ENCODE measurements around the gene DIRAS1. TPM values are rescaled to one million over a fixed set of nuclear protein-coding genes. Genes with fewer than 3 reads are reported as not detected.

DIRAS1 gene
- polyA plus RNA-seq, 1 donor from 2014 or later: 0.64 TPM

DNA sequence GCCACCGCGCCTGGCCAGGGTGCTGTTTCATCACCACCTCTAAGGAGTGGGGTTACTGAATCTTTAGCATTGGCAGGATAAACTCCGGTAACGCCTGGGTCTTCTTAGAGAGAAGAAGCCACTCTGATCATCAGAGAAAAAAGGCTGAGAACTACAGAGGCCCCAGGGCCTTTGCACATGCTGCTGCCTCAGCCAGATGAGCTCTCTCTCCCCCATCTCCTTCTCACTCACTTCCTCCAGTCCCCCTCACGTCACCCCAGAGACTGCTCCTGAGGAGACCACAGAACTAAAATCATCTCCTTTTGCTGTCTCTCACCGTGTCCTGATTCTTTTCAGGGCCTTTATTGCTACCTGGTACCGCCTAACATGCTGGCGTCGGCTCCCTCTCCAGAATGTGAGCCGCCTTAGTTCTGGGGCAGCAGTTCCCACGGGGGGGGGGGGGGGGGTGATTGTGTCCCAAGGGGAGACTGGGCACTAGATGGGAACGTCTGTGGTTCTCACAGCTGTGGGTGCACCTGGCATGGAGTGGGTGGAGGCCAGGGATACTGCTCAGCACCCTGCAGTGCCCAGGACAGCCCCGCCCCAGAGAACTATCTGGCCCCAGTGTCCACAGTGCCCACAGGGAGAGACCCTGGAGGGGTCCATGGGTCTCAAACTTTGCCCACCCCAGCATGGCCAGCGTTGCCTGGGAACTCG lies 5.1 kb upstream of the DIRAS1 start:
- H3K9me3 Mint-ChIP-seq: no peaks in the 10 kb centered on the region
- peak overlapping the region in 1 of 4 donors; percentile 74 for H3K4me3 Mint-ChIP-seq
- peaks cover 13 to 16% (median 14%) of the 10 kb centered on the region in 3 donors for H3K4me1 Mint-ChIP-seq

DNA sequence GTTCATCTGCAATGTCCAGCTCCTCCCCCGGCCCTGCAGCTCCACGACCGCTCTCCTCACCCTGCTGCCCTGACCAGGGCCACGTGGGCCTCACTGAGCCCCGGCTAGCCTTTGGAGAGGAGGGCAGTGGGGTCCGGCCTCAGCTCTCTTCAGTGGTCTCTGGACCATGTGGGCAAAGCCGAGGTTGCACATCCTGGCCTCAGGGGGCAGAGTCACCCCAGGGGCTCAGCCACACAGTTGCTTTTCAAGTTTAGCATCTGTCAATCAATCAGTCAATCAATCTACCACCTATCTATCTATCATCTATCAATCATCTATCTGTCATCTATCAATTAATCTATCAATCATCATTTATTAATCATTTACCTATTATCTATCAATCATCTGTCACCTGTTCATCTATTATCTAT lies 3.0 kb upstream of the DIRAS1 start:
- Mint-ChIP-seq H3K27me3 (peaks cover 12% of the 10 kb centered on the region), H3K4me1 (peaks cover 13 to 23% (median 18%) of the 10 kb centered on the region in 3 donors), H3K27ac (peak overlapping the region in 1 of 3 donors; percentile 21), H3K9me3 (no peaks in the 10 kb centered on the region), H3K36me3 (no peaks in the 10 kb centered on the region), H3K4me3 (no peak overlapping the region)

More for the DNA sequence above, 5.1 kb upstream of the DIRAS1 start:
- H3K27ac Mint-ChIP-seq: no peak overlapping the region
- peaks cover 6% of the 10 kb centered on the region for H3K27me3 Mint-ChIP-seq
- H3K36me3 Mint-ChIP-seq: no peaks in the 10 kb centered on the region

- Mint-ChIP-seq H3K4me3 (no peak overlapping the region), H3K9me3 (no peaks in the 10 kb centered on the region), H3K27me3 (peaks cover 12% of the 10 kb centered on the region), H3K27ac (no peak overlapping the region), H3K4me1 (peaks cover 9 to 21% (median 18%) of the 10 kb centered on the region in 3 donors), H3K36me3 (no peaks in the 10 kb centered on the region)
These were observed 2.6 kb upstream of the DIRAS1 start for GRCh38 chr19:2723747-2724146.

DNA sequence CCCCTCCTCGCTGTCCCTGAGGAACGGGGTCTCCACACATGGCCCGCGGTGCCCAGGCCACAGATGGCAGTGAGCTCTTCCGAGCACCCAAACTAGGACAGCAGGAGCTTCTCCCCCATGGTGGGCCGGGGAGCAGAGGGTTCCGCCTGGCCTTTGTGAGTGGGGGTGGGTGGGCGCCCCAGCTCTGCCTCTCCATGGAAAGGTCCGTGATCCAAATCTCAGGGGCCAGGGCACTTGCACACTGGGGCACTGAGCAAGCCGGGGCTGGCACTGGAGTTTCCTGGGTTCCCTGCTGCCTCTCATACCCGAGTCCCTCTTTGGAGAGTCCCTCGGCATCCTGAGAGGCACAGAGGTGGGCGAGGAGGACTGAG lies 2.2 kb upstream of the DIRAS1 start:
- no peak overlapping the region for H3K27ac Mint-ChIP-seq
- H3K9me3 Mint-ChIP-seq: no peaks in the 10 kb centered on the region
- no peaks in the 10 kb centered on the region for H3K36me3 Mint-ChIP-seq

GRCh38 chr19:2722541-2723344 lies 1.6 kb upstream of the DIRAS1 start:
- H3K4me1 Mint-ChIP-seq: peaks cover 5 to 18% (median 17%) of the 10 kb centered on the region in 3 donors
- no peaks in the 10 kb centered on the region for H3K36me3 Mint-ChIP-seq
- H3K27me3 Mint-ChIP-seq: peaks cover 12% of the 10 kb centered on the region
- H3K4me3 Mint-ChIP-seq: peak overlapping the region in 1 of 4 donors; percentile 78
- no peak overlapping the region for H3K27ac Mint-ChIP-seq
- no peaks in the 10 kb centered on the region for H3K9me3 Mint-ChIP-seq

More for the DNA sequence above, 2.2 kb upstream of the DIRAS1 start:
- no peak overlapping the region for H3K4me3 Mint-ChIP-seq
- H3K4me1 Mint-ChIP-seq: peaks cover 5 to 18% (median 17%) of the 10 kb centered on the region in 3 donors
- H3K27me3 Mint-ChIP-seq: peaks cover 12% of the 10 kb centered on the region

GRCh38 chr19:2721570-2722540 lies 683 bp upstream of the DIRAS1 start:
- H3K4me3 Mint-ChIP-seq: peak overlapping the region; percentile 76 to 86 (median 78)
- H3K27me3 Mint-ChIP-seq: peaks cover 9% of the 10 kb centered on the region
- no peaks in the 10 kb centered on the region for H3K9me3 Mint-ChIP-seq
- H3K27ac Mint-ChIP-seq: peak overlapping the region; percentile 69 to 76 (median 71)
- H3K36me3 Mint-ChIP-seq: no peaks in the 10 kb centered on the region
- peaks cover 5 to 16% (median 15%) of the 10 kb centered on the region in 3 donors for H3K4me1 Mint-ChIP-seq

DNA sequence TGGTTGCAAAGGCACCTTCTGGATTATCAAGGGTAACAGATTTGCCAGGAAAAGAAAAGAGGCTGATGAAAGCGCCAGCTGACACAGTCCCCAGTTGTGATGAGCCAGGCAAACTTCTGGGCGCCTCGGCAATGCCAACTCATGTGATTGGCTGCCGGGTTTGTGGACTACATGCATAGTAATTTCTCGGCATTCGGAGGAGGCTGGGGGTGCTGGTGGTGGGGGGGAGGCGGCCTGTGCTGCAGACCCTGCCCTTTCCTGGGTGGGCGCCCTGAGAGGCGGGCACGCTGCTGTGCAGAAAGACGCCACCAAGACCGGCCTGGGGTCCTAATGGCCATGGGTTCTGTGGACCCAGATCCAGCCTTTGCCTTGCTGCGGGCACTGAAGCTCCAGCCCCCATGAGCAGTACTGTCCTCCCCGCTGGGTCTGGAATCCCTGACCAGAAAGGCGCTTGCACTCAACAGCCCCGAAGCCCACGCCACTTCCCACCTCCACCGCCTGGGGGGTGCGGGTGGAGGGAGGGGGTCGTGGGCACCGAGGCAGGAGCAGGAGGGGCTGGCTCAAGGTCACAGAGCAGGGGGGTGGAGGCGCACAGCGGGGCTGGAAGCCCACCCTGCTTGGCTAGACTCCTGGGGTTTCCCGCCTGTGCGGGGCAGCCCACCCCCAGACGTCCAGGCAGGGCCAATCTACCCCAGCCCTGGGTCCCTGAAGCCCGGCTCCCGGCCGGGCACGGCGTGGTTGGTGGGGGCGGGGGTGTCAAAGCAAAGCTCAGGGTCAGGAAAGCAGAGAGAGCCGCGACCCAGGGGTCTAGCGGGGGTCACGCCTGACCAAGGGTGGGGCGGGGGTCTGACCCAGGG lies 1.0 kb downstream of the DIRAS1 start:
- Mint-ChIP-seq H3K27me3 (peaks cover 9% of the 10 kb centered on the region), H3K36me3 (peaks cover 2% of the 10 kb centered on the region), H3K4me3 (peak overlapping the region; percentile 59 to 91 (median 85)), H3K9me3 (peaks cover 3 to 8% (median 4%) of the 10 kb centered on the region in 3 donors), H3K27ac (peak overlapping the region; percentile 55 to 70 (median 59)), H3K4me1 (peaks cover 10 to 18% (median 17%) of the 10 kb centered on the region in 3 donors)

DNA sequence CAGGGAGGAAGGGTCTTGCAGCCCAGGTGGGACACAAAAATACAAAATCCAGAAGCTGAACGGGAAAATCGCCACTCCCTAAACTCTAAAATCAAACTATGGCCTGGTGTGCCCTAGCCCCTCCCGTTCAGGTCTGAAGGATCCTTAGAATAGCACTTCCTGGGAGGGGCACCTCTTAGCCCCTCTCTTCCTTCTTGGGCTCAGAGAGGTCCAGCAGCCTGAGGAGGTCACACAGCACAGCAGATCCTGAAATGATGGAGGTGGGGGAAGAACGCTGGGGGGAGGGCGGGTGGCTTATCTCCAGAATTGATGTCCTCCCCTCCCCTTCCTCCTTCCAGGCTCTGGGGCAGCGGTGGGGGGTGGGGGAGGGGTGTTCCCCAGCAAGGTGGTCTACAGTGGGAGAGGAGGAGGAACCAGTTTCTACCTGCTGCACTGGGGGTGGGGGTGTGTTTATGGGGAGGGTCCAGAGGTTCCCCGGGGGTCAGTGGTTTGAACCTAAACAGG lies 1.9 kb downstream of the DIRAS1 start:
- Mint-ChIP-seq H3K27ac (peak overlapping the region in 2 of 3 donors; percentile 55 to 70), H3K27me3 (peaks cover 9% of the 10 kb centered on the region), H3K4me3 (peak overlapping the region in 3 of 4 donors; percentile 83 to 91 (median 87)), H3K36me3 (peaks cover 2% of the 10 kb centered on the region), H3K4me1 (peaks cover 8 to 18% (median 16%) of the 10 kb centered on the region in 3 donors), H3K9me3 (peaks cover 3 to 9% (median 5%) of the 10 kb centered on the region in 3 donors)

DNA sequence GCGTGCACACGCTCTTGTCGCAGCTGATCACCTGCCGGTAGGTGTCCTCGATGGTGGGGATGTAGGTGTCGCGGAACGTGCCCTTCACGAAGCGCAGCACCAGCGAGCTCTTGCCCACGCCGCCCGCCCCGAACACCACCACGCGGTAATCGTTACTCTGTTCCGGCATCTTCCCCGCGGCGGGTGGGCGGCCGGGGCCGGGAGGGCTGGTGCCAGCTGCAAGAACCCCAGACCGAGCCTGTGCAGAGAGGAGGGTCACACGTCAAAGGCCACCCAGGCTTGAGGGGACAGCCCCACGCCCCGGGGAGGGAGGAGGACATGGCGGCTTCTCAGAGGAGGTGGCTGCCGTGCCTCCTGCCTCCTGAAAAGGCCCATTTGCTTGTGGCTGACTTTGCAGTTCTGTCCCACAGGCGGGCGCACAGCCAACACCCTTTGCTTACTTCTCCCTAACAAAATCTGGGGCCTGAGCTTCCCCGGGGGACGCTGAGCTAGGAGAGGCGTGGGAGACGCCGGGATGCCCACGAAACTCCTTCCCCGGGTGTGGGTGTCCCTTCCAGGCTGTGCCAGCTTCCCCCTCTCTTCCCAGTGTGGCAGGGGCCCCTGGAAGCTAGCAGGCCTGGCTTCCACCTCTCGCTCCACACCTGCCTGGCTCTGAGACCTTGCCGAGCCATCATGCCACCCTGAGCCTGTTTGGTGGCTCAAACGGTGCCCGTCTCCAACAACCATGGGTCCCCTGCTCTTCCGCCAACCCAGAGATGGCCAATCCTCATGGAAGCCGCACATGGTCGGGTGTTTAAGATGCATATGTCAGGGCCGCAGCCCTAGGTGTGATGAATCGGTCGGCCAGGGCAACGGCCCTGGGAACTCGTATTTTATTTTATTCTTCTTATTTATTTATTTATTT lies 3.3 kb downstream of the DIRAS1 start:
- H3K27me3 Mint-ChIP-seq: peaks cover 9% of the 10 kb centered on the region

GRCh38 chr19:2716722-2717637 lies 4.2 kb downstream of the DIRAS1 start:
- Mint-ChIP-seq H3K27ac (peak overlapping the region in 1 of 3 donors; percentile 28), H3K4me1 (peaks cover 9 to 19% (median 15%) of the 10 kb centered on the region in 3 donors), H3K4me3 (peak overlapping the region in 2 of 4 donors; percentile 26 to 49), H3K9me3 (peaks cover 3 to 9% (median 5%) of the 10 kb centered on the region in 3 donors), H3K27me3 (peaks cover 9% of the 10 kb centered on the region), H3K36me3 (peaks cover 2% of the 10 kb centered on the region)

More for the DNA sequence above, 3.3 kb downstream of the DIRAS1 start:
- Mint-ChIP-seq H3K27ac (peak overlapping the region in 1 of 3 donors; percentile 28), H3K4me1 (peaks cover 5 to 16% (median 14%) of the 10 kb centered on the region in 3 donors), H3K36me3 (peaks cover 2% of the 10 kb centered on the region), H3K9me3 (peaks cover 3 to 9% (median 5%) of the 10 kb centered on the region in 3 donors), H3K4me3 (peak overlapping the region in 1 of 4 donors; percentile 34)

DNA sequence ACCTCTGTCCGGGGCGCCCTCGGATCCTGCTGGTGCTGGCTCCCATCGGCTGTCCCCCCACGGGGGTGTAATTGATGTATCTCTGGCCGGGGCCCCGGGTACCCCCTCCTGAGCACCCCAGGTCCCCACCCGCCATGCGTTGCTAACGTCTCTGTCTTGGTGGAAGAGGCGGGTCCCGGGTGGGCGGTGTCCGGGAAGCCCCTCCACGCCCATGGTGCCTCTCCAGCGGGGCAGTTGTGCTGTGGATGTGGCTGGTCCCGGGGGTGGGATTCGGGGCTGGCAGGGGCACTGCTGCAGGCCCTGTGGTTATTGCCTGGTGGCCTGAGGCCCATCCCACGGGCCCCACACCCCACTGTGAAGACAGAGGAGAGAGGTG lies 4.9 kb downstream of the DIRAS1 start:
- Mint-ChIP-seq H3K9me3 (peaks cover 3 to 9% (median 5%) of the 10 kb centered on the region in 3 donors), H3K27me3 (peaks cover 7% of the 10 kb centered on the region), H3K36me3 (peaks cover 2% of the 10 kb centered on the region), H3K27ac (peak overlapping the region in 1 of 3 donors; percentile 79), H3K4me1 (peaks cover 16 to 25% (median 18%) of the 10 kb centered on the region in 3 donors), H3K4me3 (peak overlapping the region in 1 of 4 donors; percentile 26)
